ENCODE results near the gene RUNDC3A.
"Not testable (repeated sequence)": the region's sequence is repeated elsewhere in the genome, so short reads cannot be mapped to it uniquely, and the experiment has no call there.

RUNDC3A gene

GRCh38 chr17:44361292-44362260 is 53.2 kb downstream of the RUNDC3A start:
- no peak overlapping the region for H3K27ac ChIP-seq
- TF ChIP-seq CTCF (IDR thresholded peaks at IDR 0.05) (no peak), ZFX (IDR thresholded peaks at IDR 0.05; ENCODE audit: borderline replicate concordance) (no peak)

GRCh38 chr17:44362459-44362948 is 54.1 kb downstream of the RUNDC3A start:
- no peak for TF ChIP-seq CTCF (IDR thresholded peaks at IDR 0.05)
- TF ChIP-seq ZFX (IDR thresholded peaks at IDR 0.05; ENCODE audit: borderline replicate concordance) = no peak
- no peak overlapping the region for H3K27ac ChIP-seq

GRCh38 chr17:44362949-44363612 is 54.7 kb downstream of the RUNDC3A start:
- TF ChIP-seq CTCF (IDR thresholded peaks at IDR 0.05) (no peak), ZFX (IDR thresholded peaks at IDR 0.05; ENCODE audit: borderline replicate concordance) (no peak)
- peak overlapping the region; percentile 27; the same call in 1 of the 2 replicates for H3K27ac ChIP-seq

- H3K27ac ChIP-seq = peak within 1 kb of the TSS; percentile 27; the same call in 1 of the 2 replicates
- TF ChIP-seq CTCF (IDR thresholded peaks at IDR 0.05) = peak; percentile 95
- no peak for TF ChIP-seq ZFX (IDR thresholded peaks at IDR 0.05; ENCODE audit: borderline replicate concordance)
These were observed 55.3 kb downstream of the RUNDC3A start, which contains the start of gene FAM171A2 for GRCh38 chr17:44363613-44364159. TSS of gene FAM171A2 (minus strand) at chr17:44363853. CDS start at chr17:44363714, 139 bp downstream.

- not testable (repeated sequence) for H3K27ac ChIP-seq
These were observed 56.6 kb downstream of the RUNDC3A start for GRCh38 chr17:44365051-44365450.

- 0 out of 2 replicates have a peak overlapping the region, but pooled peaks have one; percentile 12 for H3K27ac ChIP-seq
- TF ChIP-seq CTCF (IDR thresholded peaks at IDR 0.05) (no peak), ZFX (IDR thresholded peaks at IDR 0.05; ENCODE audit: borderline replicate concordance) (no peak)
These were observed 59.0 kb downstream of the RUNDC3A start for GRCh38 chr17:44367231-44367979.

Data from 22Rv1 (cell line).